ENCODE results near the gene TSNAXIP1. TPM values are rescaled to one million over a fixed set of nuclear protein-coding genes. Genes with fewer than 3 reads are reported as not detected.

Gene TSNAXIP1
- total RNA-seq, 1 donor: 0.99 TPM

GRCh38 chr16:67782567-67783352 lies 23.9 kb upstream of the TSNAXIP1 start:
- no peak for DNase-seq (ENCODE audit: low read depth)
- no peak for TF ChIP-seq CTCF (IDR thresholded peaks at IDR 0.05; ENCODE audit: insufficient read depth, low read length)
- H3K4me3 ChIP-seq (ENCODE audit: low read depth, low read length): no peak overlapping the region

- DNase-seq (ENCODE audit: low read depth): no peak
- TF ChIP-seq CTCF (IDR thresholded peaks at IDR 0.05; ENCODE audit: insufficient read depth, low read length): no peak
- H3K4me3 ChIP-seq (ENCODE audit: low read depth, low read length): no peak overlapping the region
These were observed 23.4 kb upstream of the TSNAXIP1 start for GRCh38 chr16:67783353-67783725.

- TF ChIP-seq CTCF (IDR thresholded peaks at IDR 0.05; ENCODE audit: insufficient read depth, low read length): no peak
- H3K4me3 ChIP-seq (ENCODE audit: low read depth, low read length): no peak overlapping the region
- no peak for DNase-seq (ENCODE audit: low read depth)
These were observed 20.2 kb upstream of the TSNAXIP1 start for GRCh38 chr16:67786491-67786890.

- no peak for TF ChIP-seq CTCF (IDR thresholded peaks at IDR 0.05; ENCODE audit: insufficient read depth, low read length)
- no peak for DNase-seq (ENCODE audit: low read depth)
- H3K4me3 ChIP-seq (ENCODE audit: low read depth, low read length): no peak overlapping the region
These were observed 16.6 kb upstream of the TSNAXIP1 start for GRCh38 chr16:67790071-67790470.

GRCh38 chr16:67796099-67796718 lies 10.5 kb upstream of the TSNAXIP1 start:
- no peak for TF ChIP-seq CTCF (IDR thresholded peaks at IDR 0.05; ENCODE audit: insufficient read depth, low read length)
- no peak for DNase-seq (ENCODE audit: low read depth)

GRCh38 chr16:67800338-67800926 lies 6.3 kb upstream of the TSNAXIP1 start:
- no peak for DNase-seq (ENCODE audit: low read depth)
- TF ChIP-seq CTCF (IDR thresholded peaks at IDR 0.05; ENCODE audit: insufficient read depth, low read length): no peak
- H3K4me3 ChIP-seq (ENCODE audit: low read depth, low read length): no peak overlapping the region

More at GRCh38 chr16:67796099-67796718, 10.5 kb upstream of the TSNAXIP1 start:
- H3K4me3 ChIP-seq (ENCODE audit: low read depth, low read length): no peak overlapping the region

Measured in fibroblast of the aortic adventitia (primary cell).